ENCODE results near the gene NCOA3. TPM values are rescaled to one million over a fixed set of nuclear protein-coding genes. Genes with fewer than 3 reads are reported as not detected.

Gene NCOA3
- total RNA-seq, 1 experiment from 2014 or later = 25.9 TPM

DNA sequence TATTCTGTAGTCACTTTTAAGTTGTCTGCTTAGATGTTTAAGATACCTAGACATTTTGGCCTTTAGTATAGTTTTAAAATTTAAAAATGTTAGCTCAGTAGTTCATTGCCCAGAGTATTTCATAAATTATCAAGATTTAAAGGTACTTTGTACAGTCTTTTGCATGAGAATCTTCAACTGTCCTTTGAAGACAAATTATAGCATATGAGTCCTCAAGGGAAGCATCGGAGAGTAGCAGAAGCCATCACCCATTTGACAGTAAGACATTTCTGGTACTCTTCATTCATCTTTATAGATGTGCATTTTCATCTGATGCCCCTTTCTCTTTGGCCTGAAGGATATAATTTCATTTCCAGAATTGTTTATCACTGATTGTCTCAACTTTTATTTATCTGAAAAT, 89.5 kb downstream of the NCOA3 start:
- TF ChIP-seq YY1 (IDR thresholded peaks at IDR 0.05; ENCODE audit: extremely low read depth, insufficient replicate concordance, low read depth, low read length) (no peak), SRF (IDR thresholded peaks at IDR 0.05; ENCODE audit: low read depth) (no peak), CEBPB (IDR thresholded peaks at IDR 0.05; ENCODE audit: low read depth) (no peak), ZFX (IDR thresholded peaks at IDR 0.05) (no peak), EZH2phosphoT487 (IDR thresholded peaks at IDR 0.05; ENCODE audit: borderline replicate concordance) (no peak), POLR2AphosphoS5 (IDR thresholded peaks at IDR 0.05; ENCODE audit: low read depth, low read length) (no peak), EGR1 (IDR thresholded peaks at IDR 0.05; ENCODE audit: low read depth) (no peak), EZH2 (IDR thresholded peaks at IDR 0.05) (no peak), ELF1 (IDR thresholded peaks at IDR 0.05; ENCODE audit: borderline replicate concordance, low read depth) (no peak), RAD21 (IDR thresholded peaks at IDR 0.05; ENCODE audit: low read depth) (no peak), CBX3 (IDR thresholded peaks at IDR 0.05; ENCODE audit: low read depth) (no peak)
- TF ChIP-seq, protein P1, sequence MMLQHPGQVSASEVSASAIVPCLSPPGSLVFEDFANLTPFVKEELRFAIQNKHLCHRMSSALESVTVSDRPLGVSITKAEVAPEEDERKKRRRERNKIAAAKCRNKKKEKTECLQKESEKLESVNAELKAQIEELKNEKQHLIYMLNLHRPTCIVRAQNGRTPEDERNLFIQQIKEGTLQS (IDR thresholded peaks at IDR 0.05) = no peak
- TF ChIP-seq, protein P2, sequence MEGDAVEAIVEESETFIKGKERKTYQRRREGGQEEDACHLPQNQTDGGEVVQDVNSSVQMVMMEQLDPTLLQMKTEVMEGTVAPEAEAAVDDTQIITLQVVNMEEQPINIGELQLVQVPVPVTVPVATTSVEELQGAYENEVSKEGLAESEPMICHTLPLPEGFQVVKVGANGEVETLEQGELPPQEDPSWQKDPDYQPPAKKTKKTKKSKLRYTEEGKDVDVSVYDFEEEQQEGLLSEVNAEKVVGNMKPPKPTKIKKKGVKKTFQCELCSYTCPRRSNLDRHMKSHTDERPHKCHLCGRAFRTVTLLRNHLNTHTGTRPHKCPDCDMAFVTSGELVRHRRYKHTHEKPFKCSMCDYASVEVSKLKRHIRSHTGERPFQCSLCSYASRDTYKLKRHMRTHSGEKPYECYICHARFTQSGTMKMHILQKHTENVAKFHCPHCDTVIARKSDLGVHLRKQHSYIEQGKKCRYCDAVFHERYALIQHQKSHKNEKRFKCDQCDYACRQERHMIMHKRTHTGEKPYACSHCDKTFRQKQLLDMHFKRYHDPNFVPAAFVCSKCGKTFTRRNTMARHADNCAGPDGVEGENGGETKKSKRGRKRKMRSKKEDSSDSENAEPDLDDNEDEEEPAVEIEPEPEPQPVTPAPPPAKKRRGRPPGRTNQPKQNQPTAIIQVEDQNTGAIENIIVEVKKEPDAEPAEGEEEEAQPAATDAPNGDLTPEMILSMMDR (IDR thresholded peaks at IDR 0.05 in 2 of 3, conservative IDR thresholded peaks at IDR 0.05 in 1 of 3; ENCODE audit: borderline replicate concordance in 1 of 3, insufficient read depth in 1 of 3, low read depth in 2 of 3, low read length in 2 of 3) = no peak
- TF ChIP-seq, protein P3, sequence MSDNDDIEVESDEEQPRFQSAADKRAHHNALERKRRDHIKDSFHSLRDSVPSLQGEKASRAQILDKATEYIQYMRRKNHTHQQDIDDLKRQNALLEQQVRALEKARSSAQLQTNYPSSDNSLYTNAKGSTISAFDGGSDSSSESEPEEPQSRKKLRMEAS (IDR thresholded peaks at IDR 0.05) = no peak
- TF ChIP-seq, protein P4, sequence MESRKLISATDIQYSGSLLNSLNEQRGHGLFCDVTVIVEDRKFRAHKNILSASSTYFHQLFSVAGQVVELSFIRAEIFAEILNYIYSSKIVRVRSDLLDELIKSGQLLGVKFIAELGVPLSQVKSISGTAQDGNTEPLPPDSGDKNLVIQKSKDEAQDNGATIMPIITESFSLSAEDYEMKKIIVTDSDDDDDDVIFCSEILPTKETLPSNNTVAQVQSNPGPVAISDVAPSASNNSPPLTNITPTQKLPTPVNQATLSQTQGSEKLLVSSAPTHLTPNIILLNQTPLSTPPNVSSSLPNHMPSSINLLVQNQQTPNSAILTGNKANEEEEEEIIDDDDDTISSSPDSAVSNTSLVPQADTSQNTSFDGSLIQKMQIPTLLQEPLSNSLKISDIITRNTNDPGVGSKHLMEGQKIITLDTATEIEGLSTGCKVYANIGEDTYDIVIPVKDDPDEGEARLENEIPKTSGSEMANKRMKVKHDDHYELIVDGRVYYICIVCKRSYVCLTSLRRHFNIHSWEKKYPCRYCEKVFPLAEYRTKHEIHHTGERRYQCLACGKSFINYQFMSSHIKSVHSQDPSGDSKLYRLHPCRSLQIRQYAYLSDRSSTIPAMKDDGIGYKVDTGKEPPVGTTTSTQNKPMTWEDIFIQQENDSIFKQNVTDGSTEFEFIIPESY (IDR thresholded peaks at IDR 0.05; ENCODE audit: extremely low read depth, insufficient replicate concordance, low read length) = no peak
- no peak overlapping the region for H2AFZ ChIP-seq (ENCODE audit: low read depth, low read length, poor library complexity, severe bottlenecking)
- H3K4me3 ChIP-seq (replicated peaks in 1 of 2; ENCODE audit: low read depth in 1 of 2, low read length in 2 of 2) = no peak overlapping the region
- H4K20me1 ChIP-seq (ENCODE audit: insufficient read depth) = no peaks in the 10 kb centered on the region
- no peaks in the 10 kb centered on the region for H3K27me3 ChIP-seq (ENCODE audit: insufficient read depth, low read length)
- H3K27ac ChIP-seq (ENCODE audit: low read depth, low read length) = no peak overlapping the region
- ChIA-PET RAD21 (ENCODE audit: low non-redundant PET in 1 of 2, low total read pairs in 2 of 2, uncharacterized antibody in 2 of 2, unreplicated experiment in 2 of 2) (no interaction called here), POLR2A (no interaction called here), CTCF (no interaction called here)
- H3K9me3 ChIP-seq (ENCODE audit: control insufficient read depth in 1 of 2, insufficient read depth in 1 of 2, low read depth in 1 of 2, low read length in 2 of 2) = no peaks in the 10 kb centered on the region
- H3K36me3 ChIP-seq (ENCODE audit: control insufficient read depth in 1 of 2, insufficient read depth in 2 of 2, low read length in 2 of 2) = no peaks in the 10 kb centered on the region
- ATAC-seq (no peak), DNase-seq (ENCODE audit: low read depth, low spot score) (no peak)
- intact Hi-C loops (cut with micrococcal nuclease) = no loop called here
- no peak overlapping the region for H3K4me2 ChIP-seq (ENCODE audit: low read length)
- H3K79me2 ChIP-seq (ENCODE audit: insufficient read depth, low read length) = peaks cover 7% of the 10 kb centered on the region
- H3K4me1 ChIP-seq (ENCODE audit: control insufficient read depth in 1 of 2, insufficient read depth in 2 of 2, low read length in 2 of 2) = peaks cover 14 to 20% of the 10 kb centered on the region in 2 experiments
- H3K9me2 ChIP-seq (ENCODE audit: insufficient read depth) = no peaks in the 10 kb centered on the region
- H3K9ac ChIP-seq (ENCODE audit: low read length) = no peak overlapping the region
- no TSS peak for BruUV-seq (replicated peaks)

Data from HCT116 (cell line).